HG03558 (cell line): ENCODE results near the gene CPLX3.

Source experiments
- ATAC-seq: cut with Tn5 transposase; IDR thresholded peaks from one replicate; pipeline ENCODE4 v1.9.1; 2021; ENCODE audit warnings: moderate number of reproducible peaks; ENCODE audit not compliant: unreplicated experiment; ENCODE audit errors: extremely low read depth

Gene CPLX3

GRCh38 chr15:74842581-74843444 is 16.4 kb downstream of the CPLX3 start, which contains the start of gene ULK3:
Gene ULK3 (minus strand): TSS chr15:74843156. CDS start chr15:74843105, 51 bp downstream.
- peak; percentile 75 for ATAC-seq

- no peak for ATAC-seq
Observed at GRCh38 chr15:74843445-74843828, 17.0 kb downstream of the CPLX3 start.

GRCh38 chr15:74843891-74844299 is 17.5 kb downstream of the CPLX3 start:
- no peak for ATAC-seq

- no peak for ATAC-seq
Observed at GRCh38 chr15:74844319-74845207, 18.1 kb downstream of the CPLX3 start.

GRCh38 chr15:74845208-74845568 is 18.8 kb downstream of the CPLX3 start:
- no peak for ATAC-seq

- ATAC-seq, result no peak
Observed at GRCh38 chr15:74845581-74845980, 19.2 kb downstream of the CPLX3 start.

- ATAC-seq, result no peak
Observed at GRCh38 chr15:74847432-74847831, 21.0 kb downstream of the CPLX3 start.

- no peak for ATAC-seq
Observed at GRCh38 chr15:74850393-74850792, 24.0 kb downstream of the CPLX3 start.

- ATAC-seq, result no peak
Observed at GRCh38 chr15:74851960-74852359, 25.5 kb downstream of the CPLX3 start.

GRCh38 chr15:74854453-74855022 is 28.1 kb downstream of the CPLX3 start:
- ATAC-seq, result no peak

GRCh38 chr15:74855857-74856256 is 29.4 kb downstream of the CPLX3 start:
- ATAC-seq, result no peak

GRCh38 chr15:74856537-74856936 is 30.1 kb downstream of the CPLX3 start:
- no peak for ATAC-seq

- peak; percentile 61 for ATAC-seq
Observed at GRCh38 chr15:74857082-74857655, 30.7 kb downstream of the CPLX3 start.

GRCh38 chr15:74857671-74858368 is 31.4 kb downstream of the CPLX3 start:
- ATAC-seq, result no peak

GRCh38 chr15:74858369-74858740 is 31.9 kb downstream of the CPLX3 start:
- ATAC-seq, result no peak

GRCh38 chr15:74863239-74864056 is 37.0 kb downstream of the CPLX3 start:
- ATAC-seq, result no peak

GRCh38 chr15:74864296-74864695 is 37.9 kb downstream of the CPLX3 start:
- no peak for ATAC-seq

GRCh38 chr15:74865316-74865715 is 38.9 kb downstream of the CPLX3 start:
- ATAC-seq, result no peak

- no peak for ATAC-seq
Observed at GRCh38 chr15:74866090-74866489, 39.7 kb downstream of the CPLX3 start.
